Motor neuron (in vitro differentiated cells): ENCODE results near the gene POP4. TPM values are rescaled to one million over a fixed set of nuclear protein-coding genes. Genes with fewer than 3 reads are reported as not detected.

Source experiments
- ATAC-seq, 8 experiments: fragments of 200-7000 bp; cut with Tn5 transposase; replicated peaks in 6 of 8; 2 replicates each; pipeline ENCODE4 v1.8.0; 2021; ENCODE audit warnings: mild to moderate bottlenecking in 8 of 8, moderate library complexity in 8 of 8
- H3K27ac ChIP-seq, 2 donors: fragments of 250-450 bp; sonication (Bioruptor Pico); 2 replicates each; pipeline ENCODE4 v1.9.0; 2021; ENCODE audit warnings: antibody characterized with exemption in 2 of 2, mild to moderate bottlenecking in 2 of 2, moderate library complexity in 1 of 2
- H3K4me1 ChIP-seq, 2 donors: fragments of 250-450 bp; sonication (Bioruptor Pico); replicated peaks in 1 of 2; 2 replicates each; pipeline ENCODE4 v1.6.1; 2021; ENCODE audit warnings: antibody characterized with exemption in 2 of 2, mild to moderate bottlenecking in 2 of 2, moderate library complexity in 1 of 2
- H3K4me3 ChIP-seq, 5 donors: fragments of 250-450 bp; sonication (Bioruptor Pico); 2 replicates each; pipeline ENCODE4 v1.9.0; 2021; ENCODE audit warnings: antibody characterized with exemption in 5 of 5, mild to moderate bottlenecking in 5 of 5, moderate library complexity in 4 of 5
- WGBS, 10 experiments: fragments of 450-650 bp; shearing (Covaris generic); methylation state at CpG; one replicate each; pipeline ENCODE4 v1.0.0; 2022; 5-methylcytosine and 5-hydroxymethylcytosine counted together
- in situ Hi-C, 9 experiments: fragments of 400-800 bp; cut with MboI; loops; one replicate each; pipeline ENCODE4 v1.15.0; 2021; ENCODE audit warnings: low sequenced_read_pairs in 9 of 9, low pct_unique_long_range_greater_than_20kb in 2 of 9; ENCODE audit not compliant: unreplicated experiment in 9 of 9
- total RNA-seq, 8 experiments: library from RNA; unstranded; fragments of 300-600 nt; gene quantifications; 2 replicates each; pipeline versions ENCODE4 v1.2.3 to v1.2.4, GENCODE V29; 2022

The POP4 gene
- total RNA-seq, 8 experiments from 2014 or later, result 38.2 to 115 (median 66.1) TPM

DNA sequence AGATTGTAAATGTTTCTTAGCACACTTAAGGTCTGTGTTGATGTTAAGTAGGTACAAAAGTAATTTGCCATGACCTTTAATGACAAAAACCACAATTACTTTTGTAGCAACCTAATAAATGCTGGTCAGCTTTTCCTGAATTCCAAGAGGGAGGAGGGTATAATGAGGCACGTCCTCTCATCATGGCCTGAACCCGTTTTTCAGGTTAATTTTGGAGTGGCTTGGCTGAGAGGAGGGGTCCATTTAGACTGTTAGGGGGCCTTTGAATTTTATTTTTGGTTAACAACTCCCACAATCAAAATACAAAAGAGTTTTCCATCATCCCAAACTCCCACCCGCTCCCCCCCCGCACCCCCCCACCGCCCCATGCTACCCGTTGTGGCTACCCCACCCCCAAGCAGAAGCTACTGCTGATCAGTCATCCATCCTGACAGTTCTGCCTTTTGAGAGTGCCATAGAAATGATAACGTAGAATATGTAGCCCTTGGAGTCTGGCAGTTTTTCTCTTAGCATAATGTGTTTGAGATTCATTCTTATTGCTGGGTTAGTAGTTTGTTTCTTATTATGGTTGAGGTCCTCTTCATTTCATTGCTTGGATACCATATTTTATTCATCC, 44.8 kb downstream of the POP4 start:
- 8 to 80% (median 27%) methylated on average over 1 to 3 of the region's 7 CpGs; no CpG with 5 or more reads in 3 of the 10 experiments for WGBS, 10 experiments
- ATAC-seq, result no peak
- Histone ChIP-seq H3K4me3 (no peak overlapping the region), H3K27ac (no peak overlapping the region), H3K4me1 (peaks cover 0 to 5% of the 10 kb centered on the region in 2 donors)
- in situ Hi-C loops, result no loop called here

DNA sequence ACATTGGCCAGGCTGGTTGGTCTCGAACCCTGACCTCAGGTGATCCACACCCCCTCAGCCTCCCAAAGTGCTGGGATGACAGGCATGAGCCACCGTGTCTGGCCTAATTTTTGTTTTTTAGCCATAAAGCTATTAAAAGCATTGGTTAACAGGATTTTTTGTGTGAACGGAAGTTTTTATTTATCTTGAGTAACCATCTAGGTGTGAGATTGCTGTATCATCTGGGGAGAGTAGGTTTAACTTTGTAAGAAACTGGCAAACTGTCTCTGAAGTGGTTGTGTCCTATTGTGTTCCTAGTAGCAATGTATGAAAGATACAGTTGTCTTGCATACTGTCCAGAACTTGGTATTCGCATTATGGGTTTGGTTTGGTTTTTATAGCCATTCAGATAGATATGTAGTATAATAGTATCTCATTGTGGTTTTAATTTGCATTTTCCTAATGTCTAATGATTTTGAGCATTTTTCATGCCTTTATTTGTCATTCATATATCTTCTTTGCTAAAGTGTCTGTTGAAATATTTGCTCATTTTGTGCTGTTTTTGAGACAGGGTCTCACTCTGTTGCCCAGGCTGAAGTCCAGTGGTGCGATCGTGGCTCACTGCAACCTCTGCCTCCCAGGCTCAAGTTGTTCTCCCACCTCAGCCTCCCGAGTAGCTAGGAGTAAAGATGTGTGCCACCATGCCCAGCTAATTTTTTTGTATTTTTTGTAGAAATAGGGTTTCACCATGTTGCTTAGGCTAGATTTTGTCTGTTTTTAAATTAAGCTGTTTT, 45.7 kb downstream of the POP4 start:
- peak in 2 of 8 experiments; percentile 45 to 69 for ATAC-seq
- WGBS, 10 experiments, result 33 to 100% (median 81%) methylated on average over 1 to 6 of the region's 7 CpGs
- Histone ChIP-seq H3K4me3 (no peak overlapping the region), H3K27ac (no peak overlapping the region), H3K4me1 (peaks cover 0 to 5% of the 10 kb centered on the region in 2 donors)
- in situ Hi-C loops, result no loop called here

DNA sequence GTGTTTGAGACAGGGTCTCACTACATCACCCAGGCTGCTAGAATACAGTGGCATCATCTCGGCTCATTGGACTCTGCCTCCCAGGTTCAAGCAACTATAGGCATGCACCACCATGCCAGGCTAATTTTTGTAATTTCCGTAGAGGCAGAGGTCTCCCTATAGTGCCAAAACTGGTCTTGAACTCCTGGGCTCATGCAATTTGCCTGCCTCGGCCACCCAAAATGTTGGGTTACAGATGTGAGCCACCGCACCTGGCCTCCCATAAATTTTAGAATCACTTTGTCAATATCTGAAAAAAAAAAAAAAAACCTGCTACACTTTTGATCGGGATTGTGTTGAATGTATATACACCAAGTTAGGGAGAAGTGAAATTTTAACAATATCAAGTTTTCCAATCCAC, 47.3 kb downstream of the POP4 start:
- no peak for ATAC-seq
- Histone ChIP-seq H3K4me1 (peaks cover 0 to 5% of the 10 kb centered on the region in 2 donors), H3K27ac (no peak overlapping the region), H3K4me3 (no peak overlapping the region)
- in situ Hi-C loops, result no loop called here
- WGBS, 10 experiments, result 58 to 100% (median 80%) methylated on average over 1 to 5 of the region's 5 CpGs; no CpG with 5 or more reads in 1 of the 10 experiments

DNA sequence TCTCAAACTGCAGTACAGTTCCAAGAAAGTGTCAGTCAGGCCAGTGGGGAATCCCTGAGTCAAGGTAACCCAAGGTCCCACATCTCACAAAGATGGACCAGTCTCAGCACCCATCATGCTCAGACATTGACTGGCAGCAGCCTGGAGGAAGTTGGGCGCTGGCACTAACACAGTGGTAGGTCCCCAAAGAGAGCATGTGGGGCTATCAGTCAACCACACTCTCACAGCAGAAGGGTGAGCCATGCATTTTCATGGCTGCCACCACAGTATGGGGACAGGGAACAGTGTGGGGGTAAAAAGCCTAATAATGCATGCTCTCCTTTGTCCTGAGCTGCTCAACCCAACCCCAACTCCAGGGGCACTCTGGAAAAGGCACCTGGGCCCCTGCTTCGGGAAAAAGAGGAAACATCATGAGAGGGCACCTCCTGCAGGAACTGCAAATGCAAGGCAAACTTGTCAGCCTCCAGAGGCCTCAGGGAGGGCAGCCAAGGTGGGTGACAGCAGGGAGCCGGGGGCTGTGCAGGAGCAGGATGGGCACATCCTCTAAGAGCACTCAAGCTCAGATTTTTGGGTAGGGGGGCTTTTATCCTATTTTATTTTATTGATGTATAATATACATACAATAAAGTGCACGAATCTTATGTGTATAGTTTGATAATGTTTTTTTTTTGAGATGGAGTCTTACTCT, 49.7 kb downstream of the POP4 start:
- Histone ChIP-seq H3K4me3 (no peak overlapping the region), H3K27ac (no peak overlapping the region), H3K4me1 (peaks cover 0 to 3% of the 10 kb centered on the region in 2 donors)
- in situ Hi-C loops, result no loop called here
- ATAC-seq, result no peak
- 76 to 83% (median 80%) methylated on average over 2 to 3 of the region's 4 CpGs; no CpG with 5 or more reads in 7 of the 10 experiments for WGBS, 10 experiments

DNA sequence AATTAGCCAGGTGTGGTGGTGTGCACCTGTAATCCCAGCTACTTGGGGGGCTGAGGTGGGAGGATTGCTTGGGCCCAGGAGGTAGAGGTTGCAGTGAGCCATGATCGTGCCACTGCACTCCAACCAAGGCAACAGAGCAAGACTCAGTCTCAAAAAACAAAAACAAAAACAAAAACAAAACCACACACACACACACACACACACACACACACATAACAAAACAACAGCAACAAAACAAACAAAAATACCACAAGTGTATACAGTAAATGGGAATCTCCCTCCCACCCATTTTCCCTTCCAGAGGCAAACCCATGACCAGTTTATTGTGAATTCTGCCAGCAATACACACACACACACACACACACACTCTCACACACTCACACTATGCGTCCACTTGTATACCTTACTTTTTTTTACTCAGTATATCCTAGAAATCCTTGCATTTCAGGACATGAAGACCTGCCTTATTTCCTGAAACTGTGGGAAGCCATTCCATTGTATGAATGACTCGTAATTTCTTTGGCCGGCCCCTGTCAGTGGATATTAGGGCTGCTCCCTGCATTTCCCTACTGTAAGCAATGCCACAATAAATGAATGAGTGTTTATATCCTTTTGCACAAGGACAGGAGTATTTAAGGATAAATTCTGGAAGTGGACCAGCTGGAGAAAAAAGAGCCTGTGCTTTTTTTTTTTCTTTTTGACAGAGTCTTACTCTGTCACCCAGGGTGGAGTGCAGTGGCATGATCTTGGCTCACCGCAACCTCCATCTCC, 52.3 kb downstream of the POP4 start:
- Histone ChIP-seq H3K4me3 (no peak overlapping the region), H3K4me1 (peaks cover 4 to 10% of the 10 kb centered on the region in 2 donors), H3K27ac (no peak overlapping the region)
- no peak for ATAC-seq
- whole genome bisulfite sequencing, 10 experiments, result 73 to 100% (median 83%) methylated on average over 1 to 4 of the region's 5 CpGs; no CpG with 5 or more reads in 3 of the 10 experiments
- in situ Hi-C loops, result no loop called here

DNA sequence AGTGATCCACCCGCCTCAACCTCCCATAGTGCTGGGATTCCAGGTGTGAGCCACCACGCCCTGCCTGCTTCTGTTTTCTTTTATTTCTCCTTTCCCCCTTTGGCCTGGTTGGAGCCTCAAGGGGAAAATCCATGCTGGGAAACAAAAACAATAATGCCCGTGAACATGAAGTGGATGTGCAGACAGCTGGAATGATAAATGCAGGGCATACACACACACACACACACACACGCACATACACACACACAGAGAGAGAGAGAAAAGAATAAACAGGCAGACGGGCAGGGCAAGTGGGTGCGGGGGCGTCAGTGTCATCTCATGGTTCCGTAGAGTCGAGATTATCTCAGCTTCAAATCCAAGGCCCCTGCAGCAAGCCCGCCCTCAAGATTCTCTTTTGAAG, 54.8 kb downstream of the POP4 start:
- Histone ChIP-seq H3K27ac (no peak overlapping the region), H3K4me3 (no peak overlapping the region), H3K4me1 (peaks cover 6 to 10% of the 10 kb centered on the region in 2 donors)
- in situ Hi-C loops, result no loop called here
- 21 to 100% (median 75%) methylated on average over 1 to 10 of the region's 10 CpGs; no CpG with 5 or more reads in 1 of the 10 experiments for WGBS, 10 experiments
- ATAC-seq, result no peak

DNA sequence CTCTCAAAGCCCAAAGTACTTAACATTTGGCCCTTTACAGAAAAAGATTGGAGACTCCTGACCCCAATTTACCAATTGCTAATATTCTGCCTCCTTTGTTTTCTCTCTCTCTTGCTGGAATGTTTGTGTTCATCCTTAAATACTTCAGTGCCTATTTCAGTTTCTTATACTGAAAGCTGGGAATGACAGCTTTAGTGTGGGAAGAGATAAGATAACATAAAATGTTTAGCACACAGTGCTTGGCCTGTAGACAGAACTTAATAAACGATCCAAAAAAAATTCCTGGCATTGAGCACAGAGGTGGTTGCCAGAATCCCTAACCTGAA, 56.2 kb downstream of the POP4 start:
- in situ Hi-C loops, result no loop called here
- Histone ChIP-seq H3K4me3 (no peak overlapping the region), H3K4me1 (peaks cover 18 to 22% of the 10 kb centered on the region in 2 donors), H3K27ac (no peak overlapping the region)
- no peak for ATAC-seq
- 0 to 33% (median 14%) methylated on average over 1 of the region's 1 CpG; no CpG with 5 or more reads in 5 of the 10 experiments for WGBS, 10 experiments

DNA sequence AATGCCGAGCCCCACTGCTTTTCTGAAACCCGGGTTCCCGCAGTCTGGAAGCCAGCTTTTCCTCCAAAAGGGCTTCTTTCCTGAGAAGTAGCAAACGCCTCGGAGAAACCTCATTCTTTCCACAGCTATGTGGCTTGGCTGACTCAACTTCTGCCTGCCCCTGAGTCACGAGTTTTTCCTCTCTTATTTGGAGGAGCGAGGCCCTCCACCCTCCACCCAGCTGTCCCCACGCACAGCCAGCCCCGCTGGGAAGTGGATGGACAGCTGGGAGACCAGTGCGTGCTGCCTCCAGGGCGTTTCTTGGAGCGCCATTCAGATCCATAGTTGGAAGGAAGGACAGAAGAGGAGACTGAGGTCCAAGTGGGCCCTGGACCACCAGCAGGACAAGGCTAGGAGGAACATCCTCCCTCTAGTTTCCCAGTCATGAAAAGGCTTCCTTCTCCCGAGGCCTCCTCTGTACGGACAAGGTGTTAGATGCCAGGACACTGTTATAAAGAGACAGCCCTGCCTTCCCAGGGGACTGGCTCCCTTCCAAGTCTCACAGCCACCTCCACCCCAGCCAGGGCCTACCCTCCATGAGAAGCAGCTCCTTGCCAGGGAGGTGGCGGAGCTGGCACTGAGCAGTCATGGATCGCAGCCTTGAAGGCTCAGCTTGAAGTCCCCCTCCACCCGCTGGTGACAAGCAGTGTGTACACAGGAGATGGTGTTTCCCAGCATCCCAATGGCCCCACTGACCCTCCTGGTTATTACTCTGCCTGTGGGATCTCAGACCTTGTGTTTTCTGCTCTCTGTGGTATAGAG, 56.7 kb downstream of the POP4 start:
- Histone ChIP-seq H3K4me1 (peaks cover 18 to 22% of the 10 kb centered on the region in 2 donors), H3K4me3 (no peak overlapping the region), H3K27ac (no peak overlapping the region)
- ATAC-seq, result peak in 2 of 8 experiments; percentile 43 to 50
- 0 to 76% (median 48%) methylated on average over 1 to 7 of the region's 17 CpGs; no CpG with 5 or more reads in 3 of the 10 experiments for WGBS, 10 experiments
- in situ Hi-C loops, result no loop called here

DNA sequence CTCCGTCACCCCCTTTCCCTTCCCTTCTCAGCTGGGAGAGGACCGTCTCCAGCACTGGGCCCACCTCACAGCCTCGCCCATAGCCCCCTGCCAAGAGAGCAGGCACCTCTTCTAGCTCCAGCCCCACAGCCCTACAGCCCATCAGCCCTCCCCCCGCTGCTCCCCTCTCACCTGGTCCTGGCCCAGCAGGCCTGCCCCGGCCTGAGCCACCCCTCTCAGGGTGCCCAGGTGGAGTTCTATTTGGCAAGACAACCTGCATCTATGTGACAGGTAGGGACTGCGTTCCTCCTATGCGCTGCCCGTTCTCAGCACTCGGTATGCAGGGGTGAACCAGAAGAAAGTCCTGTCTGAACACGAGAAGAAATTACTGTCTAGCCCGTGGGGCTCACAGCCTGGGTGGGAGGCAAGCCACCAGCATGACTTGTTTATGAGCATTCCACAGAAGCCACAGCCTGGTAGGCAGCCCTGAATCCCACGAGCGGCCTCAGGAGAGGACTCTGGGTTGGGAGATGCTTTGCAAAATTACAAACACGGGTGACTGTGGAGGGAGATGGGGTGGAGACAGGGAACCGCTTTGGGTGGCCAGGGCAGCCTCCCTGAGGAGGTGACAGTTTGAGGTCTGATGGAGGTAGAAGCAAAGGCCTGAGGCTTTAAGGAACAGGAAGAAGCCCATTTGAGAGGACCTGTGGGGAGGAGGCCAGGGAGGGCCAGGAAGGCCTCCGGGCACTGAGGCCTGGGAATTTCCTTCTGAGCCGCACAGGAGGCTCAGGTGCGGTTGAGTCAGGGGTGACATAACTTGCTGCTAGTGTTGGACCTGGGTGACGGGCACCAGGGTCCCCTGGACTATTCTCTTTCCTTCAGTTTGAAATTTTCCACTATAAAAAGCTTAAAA, 58.0 kb downstream of the POP4 start:
- Histone ChIP-seq H3K27ac (no peak overlapping the region), H3K4me1 (peaks cover 18 to 22% of the 10 kb centered on the region in 2 donors), H3K4me3 (no peak overlapping the region)
- in situ Hi-C loops, result no loop called here
- no peak for ATAC-seq
- 36 to 100% (median 78%) methylated on average over 1 to 7 of the region's 19 CpGs; no CpG with 5 or more reads in 4 of the 10 experiments for WGBS, 10 experiments

DNA sequence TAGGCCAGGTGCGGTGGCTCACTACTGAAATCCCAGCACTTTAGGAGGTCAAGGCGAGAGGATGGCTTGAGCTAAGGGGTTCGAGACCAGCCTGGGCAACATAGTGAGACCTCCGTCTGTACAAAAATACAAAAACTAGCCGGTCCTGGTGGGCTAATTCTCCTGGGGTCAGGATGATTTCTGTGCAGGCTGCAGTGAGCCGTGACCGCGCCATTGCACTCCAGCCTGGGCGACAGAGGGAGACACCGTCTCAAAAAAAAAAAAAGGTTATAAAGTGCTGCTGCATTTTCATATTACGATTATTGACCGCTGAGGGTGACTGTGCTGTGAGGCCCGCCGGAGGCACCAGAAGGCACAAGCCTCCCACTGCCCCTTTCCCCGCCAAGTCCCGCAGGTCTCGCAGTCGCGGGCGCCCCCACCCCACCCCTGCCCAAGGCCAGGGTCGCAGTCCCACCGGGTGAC, 58.7 kb downstream of the POP4 start:
- 39 to 71% (median 56%) methylated on average over 1 to 8 of the region's 22 CpGs; no CpG with 5 or more reads in 4 of the 10 experiments for WGBS, 10 experiments
- Histone ChIP-seq H3K4me3 (peak overlapping the region; percentile 47 to 88 (median 60)), H3K4me1 (peaks cover 18 to 22% of the 10 kb centered on the region in 2 donors), H3K27ac (no peak overlapping the region)
- peak in 5 of 8 experiments; percentile 0 to 72 (median 63) for ATAC-seq
- in situ Hi-C loops, result no loop called here

DNA sequence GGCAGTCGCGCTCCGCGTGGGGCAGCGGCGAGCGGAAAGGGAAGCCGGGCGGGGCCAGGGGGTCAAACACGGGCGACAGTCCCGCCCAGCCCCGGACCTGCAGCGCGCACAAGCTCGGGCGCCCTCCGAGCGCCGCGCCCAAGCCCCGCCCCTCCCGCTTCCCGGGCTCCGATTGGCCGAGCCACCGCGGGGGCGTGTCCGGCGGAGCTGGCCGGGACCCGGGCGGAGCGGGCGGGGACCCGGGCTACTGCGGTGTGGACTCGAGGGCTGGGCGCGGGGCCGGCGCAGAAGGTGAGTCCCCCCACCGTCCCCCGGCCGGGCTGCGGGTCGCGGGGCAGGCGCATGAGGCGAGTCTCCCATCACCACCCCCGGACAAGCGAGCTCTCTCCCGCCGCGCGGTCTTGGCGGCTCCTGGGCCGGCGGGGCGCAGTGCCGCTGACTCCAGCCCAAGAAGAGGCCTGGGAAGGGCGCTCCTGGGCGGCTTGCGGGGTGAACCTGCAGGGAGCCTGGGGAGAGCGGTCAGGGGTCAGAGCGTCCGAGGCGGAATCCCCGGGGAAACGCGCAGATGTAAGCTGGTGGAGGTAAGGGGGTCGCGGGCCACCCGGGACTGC, 59.2 kb downstream of the POP4 start, which contains the start of gene PLEKHF1:
PLEKHF1 (plus strand) TSS at position 247 of the 611 bp plus-strand sequence. CDS start 8,379 bp downstream, outside the sequence.
- in situ Hi-C loops, result no loop called here
- WGBS, 10 experiments, result no CpG with 5 or more reads among the region's 75 CpGs
- H3K4me1 ChIP-seq, result peaks cover 18 to 22% of the 10 kb centered on the region in 2 donors
- peak within 1 kb of the TSS; percentile 47 to 88 (median 60) for H3K4me3 ChIP-seq
- H3K27ac ChIP-seq, result no peak within 1 kb of the TSS
- ATAC-seq, result peak; percentile 63 to 95 (median 92)
